ENCODE data around the gene TRIO. TPM values are rescaled to one million over a fixed set of nuclear protein-coding genes. Genes with fewer than 3 reads are reported as not detected.

Gene TRIO
- polyA plus RNA-seq, 1 of the 3 experiments (the other 2 are of a cell fraction): 229 TPM

DNA sequence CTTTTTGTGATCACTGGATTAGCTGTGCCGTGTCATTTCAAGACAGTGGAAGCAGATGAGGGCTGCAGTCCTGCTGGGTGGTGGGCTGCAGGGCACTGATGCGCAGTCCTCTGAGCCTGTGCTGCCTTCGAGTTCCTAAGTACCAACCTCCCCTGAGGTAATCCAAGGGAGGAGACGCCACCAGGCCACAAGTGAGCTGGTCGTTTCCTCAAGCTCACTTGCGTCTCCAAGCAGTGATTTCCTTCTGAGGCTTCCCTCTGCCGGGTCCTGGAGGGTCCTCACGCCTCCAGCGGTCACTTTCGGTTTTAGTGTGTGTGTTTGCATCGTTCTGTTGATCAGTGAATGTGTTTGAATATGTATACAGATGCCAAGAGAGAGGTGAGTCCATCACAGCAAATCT, 115.7 kb downstream of the TRIO start:
- Histone ChIP-seq H2AFZ (ENCODE audit: low read depth) (no peak overlapping the region), H3K79me2 (ENCODE audit: insufficient read depth) (peaks cover 100% of the 10 kb centered on the region), H3K4me1 (ENCODE audit: control insufficient read depth in 1 of 2, insufficient read depth in 2 of 2, low read depth in 1 of 2, low read length in 1 of 2) (peaks cover 35 to 47% of the 10 kb centered on the region in 2 experiments; a peak in 3 of 4 replicates), H3K9me3 (no peaks in the 10 kb centered on the region), H4K20me1 (ENCODE audit: insufficient read depth) (peaks cover 71% of the 10 kb centered on the region), H3K4me3 (ENCODE audit: low read depth in 2 of 2, low read length in 1 of 2) (no peak overlapping the region), H3K9me2 (no peaks in the 10 kb centered on the region), H3K9ac (no peak overlapping the region), H3K27me3 (ENCODE audit: insufficient read depth) (no peaks in the 10 kb centered on the region), H3K27ac (ENCODE audit: low read depth in 2 of 2, low read length in 1 of 2) (no peak overlapping the region; a peak in 1 of 4 replicates), H3K36me3 (replicated peaks in 1 of 2; ENCODE audit: control insufficient read depth in 1 of 2, insufficient read depth in 2 of 2, low read length in 1 of 2) (peaks cover 0 to 20% of the 10 kb centered on the region in 2 experiments), H3K4me2 (no peak overlapping the region), H3F3A (replicated peaks; ENCODE audit: insufficient read depth) (peaks cover 26% of the 10 kb centered on the region)
- POLR2A ChIA-PET: no interaction called here
- no peak for DNase-seq
- CTCF ChIA-PET: interaction anchor here (0.8 to 2.7 kb wide), 3 partner anchors 11 to 116 kb away, joined by 3 to 10 read pairs (median 6); partner anchors contain the start of gene TRIO
- TF ChIP-seq RCOR1 (IDR thresholded peaks at IDR 0.05; ENCODE audit: low read length): no peak
- TF ChIP-seq NFIC (IDR thresholded peaks at IDR 0.05; ENCODE audit: borderline replicate concordance): no peak
- TF ChIP-seq, protein P1, sequence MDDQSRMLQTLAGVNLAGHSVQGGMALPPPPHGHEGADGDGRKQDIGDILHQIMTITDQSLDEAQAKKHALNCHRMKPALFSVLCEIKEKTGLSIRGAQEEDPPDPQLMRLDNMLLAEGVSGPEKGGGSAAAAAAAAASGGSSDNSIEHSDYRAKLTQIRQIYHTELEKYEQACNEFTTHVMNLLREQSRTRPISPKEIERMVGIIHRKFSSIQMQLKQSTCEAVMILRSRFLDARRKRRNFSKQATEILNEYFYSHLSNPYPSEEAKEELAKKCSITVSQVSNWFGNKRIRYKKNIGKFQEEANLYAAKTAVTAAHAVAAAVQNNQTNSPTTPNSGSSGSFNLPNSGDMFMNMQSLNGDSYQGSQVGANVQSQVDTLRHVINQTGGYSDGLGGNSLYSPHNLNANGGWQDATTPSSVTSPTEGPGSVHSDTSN (IDR thresholded peaks at IDR 0.05): no peak
- no peak for TF ChIP-seq YY1 (IDR thresholded peaks at IDR 0.05; ENCODE audit: low read depth)
- no peak for TF ChIP-seq RAD21 (IDR thresholded peaks at IDR 0.05; ENCODE audit: low read length)
- TF ChIP-seq NRF1 (IDR thresholded peaks at IDR 0.05; ENCODE audit: low read depth, low read length): no peak
- 97% methylated on average over 6 of the region's 11 CpGs for WGBS (ENCODE audit: low lambda C conversion rate)

DNA sequence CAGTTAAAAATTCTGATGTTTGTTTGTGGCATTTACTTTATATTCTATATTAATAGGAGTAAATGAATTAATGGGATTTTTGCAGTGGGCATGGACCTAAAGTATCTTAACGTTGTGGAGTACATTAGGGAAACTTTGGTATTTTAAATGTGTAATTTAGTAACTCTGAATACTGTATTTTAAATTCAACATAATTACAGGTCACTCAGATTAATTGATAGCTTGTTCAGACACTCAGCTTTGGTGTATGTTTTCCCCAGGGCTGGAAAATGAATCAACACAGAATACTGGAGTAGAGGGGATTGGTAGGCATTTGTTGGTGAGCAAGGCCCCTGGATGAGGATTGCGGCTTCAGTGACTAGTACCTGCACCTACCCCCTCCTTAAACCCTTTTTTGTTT, 117.5 kb downstream of the TRIO start:
- POLR2A ChIA-PET: no interaction called here
- Histone ChIP-seq H3K9me2 (no peaks in the 10 kb centered on the region), H3K79me2 (ENCODE audit: insufficient read depth) (peaks cover 98% of the 10 kb centered on the region), H3K27ac (ENCODE audit: low read depth in 2 of 2, low read length in 1 of 2) (0 out of 4 replicates have a peak overlapping the region, but pooled peaks of 1 of the 2 experiments have one; percentile 16), H3K4me3 (ENCODE audit: low read depth in 2 of 2, low read length in 1 of 2) (no peak overlapping the region), H3K4me2 (no peak overlapping the region), H3K4me1 (ENCODE audit: control insufficient read depth in 1 of 2, insufficient read depth in 2 of 2, low read depth in 1 of 2, low read length in 1 of 2) (peaks cover 47 to 50% of the 10 kb centered on the region in 2 experiments; a peak in 3 of 4 replicates), H3K9me3 (no peaks in the 10 kb centered on the region), H3K27me3 (ENCODE audit: insufficient read depth) (no peaks in the 10 kb centered on the region), H3F3A (replicated peaks; ENCODE audit: insufficient read depth) (peaks cover 36% of the 10 kb centered on the region), H3K9ac (no peak overlapping the region), H3K36me3 (replicated peaks in 1 of 2; ENCODE audit: control insufficient read depth in 1 of 2, insufficient read depth in 2 of 2, low read length in 1 of 2) (peaks cover 0 to 4% of the 10 kb centered on the region in 2 experiments), H4K20me1 (ENCODE audit: insufficient read depth) (peaks cover 58% of the 10 kb centered on the region), H2AFZ (ENCODE audit: low read depth) (no peak overlapping the region)
- 31% methylated on average over 2 of the region's 2 CpGs for whole genome bisulfite sequencing (ENCODE audit: low lambda C conversion rate)
- TF ChIP-seq, protein P2, sequence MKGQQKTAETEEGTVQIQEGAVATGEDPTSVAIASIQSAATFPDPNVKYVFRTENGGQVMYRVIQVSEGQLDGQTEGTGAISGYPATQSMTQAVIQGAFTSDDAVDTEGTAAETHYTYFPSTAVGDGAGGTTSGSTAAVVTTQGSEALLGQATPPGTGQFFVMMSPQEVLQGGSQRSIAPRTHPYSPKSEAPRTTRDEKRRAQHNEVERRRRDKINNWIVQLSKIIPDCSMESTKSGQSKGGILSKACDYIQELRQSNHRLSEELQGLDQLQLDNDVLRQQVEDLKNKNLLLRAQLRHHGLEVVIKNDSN (IDR thresholded peaks at IDR 0.05; ENCODE audit: borderline replicate concordance, low read depth): no peak
- TF ChIP-seq RCOR1 (IDR thresholded peaks at IDR 0.05; ENCODE audit: low read length) (no peak), ELF1 (IDR thresholded peaks at IDR 0.05) (no peak), YY1 (IDR thresholded peaks at IDR 0.05; ENCODE audit: low read depth) (no peak), CHD2 (IDR thresholded peaks at IDR 0.05; ENCODE audit: low read length, partially characterized antibody) (no peak), SMC3 (IDR thresholded peaks at IDR 0.05; ENCODE audit: low read depth, low read length) (no peak), MEF2A (IDR thresholded peaks at IDR 0.05; ENCODE audit: borderline replicate concordance, low read depth) (no peak), TCF12 (IDR thresholded peaks at IDR 0.05) (no peak), FOXJ3 (CRISPR knock-in tag; IDR thresholded peaks at IDR 0.05) (no peak), TAF1 (IDR thresholded peaks at IDR 0.05; ENCODE audit: borderline replicate concordance, low read depth, low read length) (no peak), EP300 (IDR thresholded peaks at IDR 0.05; ENCODE audit: borderline replicate concordance in 1 of 2, low read depth in 1 of 2, low read length in 1 of 2) (no peak), FOSL2 (IDR thresholded peaks at IDR 0.05; ENCODE audit: borderline replicate concordance, low read depth) (no peak)
- TF ChIP-seq, protein P3, sequence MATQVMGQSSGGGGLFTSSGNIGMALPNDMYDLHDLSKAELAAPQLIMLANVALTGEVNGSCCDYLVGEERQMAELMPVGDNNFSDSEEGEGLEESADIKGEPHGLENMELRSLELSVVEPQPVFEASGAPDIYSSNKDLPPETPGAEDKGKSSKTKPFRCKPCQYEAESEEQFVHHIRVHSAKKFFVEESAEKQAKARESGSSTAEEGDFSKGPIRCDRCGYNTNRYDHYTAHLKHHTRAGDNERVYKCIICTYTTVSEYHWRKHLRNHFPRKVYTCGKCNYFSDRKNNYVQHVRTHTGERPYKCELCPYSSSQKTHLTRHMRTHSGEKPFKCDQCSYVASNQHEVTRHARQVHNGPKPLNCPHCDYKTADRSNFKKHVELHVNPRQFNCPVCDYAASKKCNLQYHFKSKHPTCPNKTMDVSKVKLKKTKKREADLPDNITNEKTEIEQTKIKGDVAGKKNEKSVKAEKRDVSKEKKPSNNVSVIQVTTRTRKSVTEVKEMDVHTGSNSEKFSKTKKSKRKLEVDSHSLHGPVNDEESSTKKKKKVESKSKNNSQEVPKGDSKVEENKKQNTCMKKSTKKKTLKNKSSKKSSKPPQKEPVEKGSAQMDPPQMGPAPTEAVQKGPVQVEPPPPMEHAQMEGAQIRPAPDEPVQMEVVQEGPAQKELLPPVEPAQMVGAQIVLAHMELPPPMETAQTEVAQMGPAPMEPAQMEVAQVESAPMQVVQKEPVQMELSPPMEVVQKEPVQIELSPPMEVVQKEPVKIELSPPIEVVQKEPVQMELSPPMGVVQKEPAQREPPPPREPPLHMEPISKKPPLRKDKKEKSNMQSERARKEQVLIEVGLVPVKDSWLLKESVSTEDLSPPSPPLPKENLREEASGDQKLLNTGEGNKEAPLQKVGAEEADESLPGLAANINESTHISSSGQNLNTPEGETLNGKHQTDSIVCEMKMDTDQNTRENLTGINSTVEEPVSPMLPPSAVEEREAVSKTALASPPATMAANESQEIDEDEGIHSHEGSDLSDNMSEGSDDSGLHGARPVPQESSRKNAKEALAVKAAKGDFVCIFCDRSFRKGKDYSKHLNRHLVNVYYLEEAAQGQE (IDR thresholded peaks at IDR 0.05; ENCODE audit: low read depth, low read length): no peak
- TF ChIP-seq, protein P4, sequence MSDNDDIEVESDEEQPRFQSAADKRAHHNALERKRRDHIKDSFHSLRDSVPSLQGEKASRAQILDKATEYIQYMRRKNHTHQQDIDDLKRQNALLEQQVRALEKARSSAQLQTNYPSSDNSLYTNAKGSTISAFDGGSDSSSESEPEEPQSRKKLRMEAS (IDR thresholded peaks at IDR 0.05; ENCODE audit: low read depth): no peak
- CTCF ChIA-PET: interaction anchor here (2.4 to 2.5 kb wide), 2 partner anchors 9 to 11 kb away, joined by 10 read pairs; no protein-coding TSS in a partner anchor
- DNase-seq: no peak
